ENCODE measurements around the gene EMSY. TPM values are rescaled to one million over a fixed set of nuclear protein-coding genes. Genes with fewer than 3 reads are reported as not detected.

EMSY gene
- total and polyA plus RNA-seq, 8 donors: 3.7 to 185 (median 17.3) TPM

GRCh38 chr11:76601272-76601671, 156.5 kb downstream of the EMSY start:
- H3K27ac ChIP-seq: no peak overlapping the region
- TF ChIP-seq EP300 (IDR thresholded peaks at IDR 0.05): no peak
- TF ChIP-seq POLR2AphosphoS5 (IDR thresholded peaks at IDR 0.05): no peak
- TF ChIP-seq CTCF (IDR thresholded peaks at IDR 0.05): no peak
- no peak for TF ChIP-seq POLR2A (IDR thresholded peaks at IDR 0.05)
- H3K36me3 ChIP-seq: no peaks in the 10 kb centered on the region
- no peaks in the 10 kb centered on the region for H3K27me3 ChIP-seq
- 77 to 96% (median 94%) methylated on average over 7 of the region's 7 CpGs for WGBS, 5 donors
- no peak for DNase-seq
- H3K4me1 ChIP-seq: peaks cover 9 to 27% (median 20%) of the 10 kb centered on the region in 4 donors
- H3K9me3 ChIP-seq: no peaks in the 10 kb centered on the region
- intact Hi-C loops (cut with DNase I; ENCODE audit: low total_unique reads): no loop called here
- H3K4me3 ChIP-seq: no peak overlapping the region

GRCh38 chr11:76601724-76602123, 156.9 kb downstream of the EMSY start:
- no peak for TF ChIP-seq CTCF (IDR thresholded peaks at IDR 0.05)
- TF ChIP-seq POLR2A (IDR thresholded peaks at IDR 0.05): no peak
- no peak for TF ChIP-seq EP300 (IDR thresholded peaks at IDR 0.05)
- no peak for TF ChIP-seq POLR2AphosphoS5 (IDR thresholded peaks at IDR 0.05)
- no peak for DNase-seq
- H3K9me3 ChIP-seq: no peaks in the 10 kb centered on the region
- no peak overlapping the region for H3K4me3 ChIP-seq
- peaks cover 9 to 27% (median 20%) of the 10 kb centered on the region in 4 donors for H3K4me1 ChIP-seq
- peak overlapping the region in 2 of 5 donors; percentile 39 to 60 for H3K27ac ChIP-seq
- intact Hi-C loops (cut with DNase I; ENCODE audit: low total_unique reads): no loop called here
- H3K27me3 ChIP-seq: no peaks in the 10 kb centered on the region
- WGBS, 5 donors: 57 to 97% (median 88%) methylated on average over 3 of the region's 3 CpGs
- H3K36me3 ChIP-seq: no peaks in the 10 kb centered on the region

- DNase-seq: peak in 1 of 2 donors; percentile 85
- TF ChIP-seq CTCF (IDR thresholded peaks at IDR 0.05) (no peak), EP300 (IDR thresholded peaks at IDR 0.05) (no peak), POLR2A (IDR thresholded peaks at IDR 0.05) (no peak), POLR2AphosphoS5 (IDR thresholded peaks at IDR 0.05) (peak in 1 of 3 donors; percentile 23)
- Histone ChIP-seq H3K27me3 (no peaks in the 10 kb centered on the region), H3K36me3 (no peaks in the 10 kb centered on the region), H3K4me1 (peaks cover 9 to 27% (median 20%) of the 10 kb centered on the region in 4 donors), H3K4me3 (no peak overlapping the region), H3K9me3 (no peaks in the 10 kb centered on the region), H3K27ac (peak overlapping the region in 3 of 5 donors; percentile 39 to 60 (median 42))
- intact Hi-C loops (cut with DNase I; ENCODE audit: low total_unique reads): no loop called here
- WGBS, 5 donors: 32 to 48% (median 40%) methylated on average over 8 of the region's 8 CpGs
Observed at GRCh38 chr11:76602431-76602861, 157.6 kb downstream of the EMSY start.

Small RNAs within 50 kb of the gene (small RNA-seq; reads per million reads assigned to genes)
- 0 reads per million in 4 donors for gene AP001189.2
- 0 reads per million in 4 donors for gene RF00019

Other genes with a start within 250 kb of the EMSY start
- 10 to 100 TPM in 2 of 5 donors, 1 to 10 TPM in 1, not detected in 2; 1.8 to 96.7 (median 34.4) TPM for gene WNT11, start 238.5 kb upstream of the EMSY start, total RNA-seq
- gene WNT11, start 238.5 kb upstream of the EMSY start, polyA plus RNA-seq: under 1 TPM; 0.12 to 0.76 (median 0.30) TPM
- gene THAP12, start 63.9 kb upstream of the EMSY start, total RNA-seq: 10 to 100 TPM; 10.7 to 74.0 (median 20.6) TPM
- 10 to 100 TPM; 11.8 to 41.5 (median 29.8) TPM for gene THAP12, start 63.9 kb upstream of the EMSY start, polyA plus RNA-seq
- 10 to 100 TPM in 2 of 5 donors, 1 to 10 TPM in 2, not detected in 1; 2.0 to 24.1 (median 8.7) TPM for gene GVQW3, start 63.7 kb upstream of the EMSY start, total RNA-seq
- gene GVQW3, start 63.7 kb upstream of the EMSY start, polyA plus RNA-seq: under 1 TPM; 0.15 to 0.95 (median 0.50) TPM
- 100 to 1,000 TPM in 2 of 5 donors, 10 to 100 TPM in 3; 14.0 to 270 (median 24.3) TPM for gene LRRC32, start 225.7 kb downstream of the EMSY start, total RNA-seq
- gene LRRC32, start 225.7 kb downstream of the EMSY start, polyA plus RNA-seq: 10 to 100 TPM; 18.6 to 24.5 (median 23.5) TPM